ENCODE measurements around the gene NR6A1. TPM values are rescaled to one million over a fixed set of nuclear protein-coding genes. Genes with fewer than 3 reads are reported as not detected.

The NR6A1 gene
- total and polyA plus RNA-seq, 2 of the 8 experiments (the other 6 are each of a cell fraction or from before 2014, with no cell fraction given) = 93.2 to 237 TPM

DNA sequence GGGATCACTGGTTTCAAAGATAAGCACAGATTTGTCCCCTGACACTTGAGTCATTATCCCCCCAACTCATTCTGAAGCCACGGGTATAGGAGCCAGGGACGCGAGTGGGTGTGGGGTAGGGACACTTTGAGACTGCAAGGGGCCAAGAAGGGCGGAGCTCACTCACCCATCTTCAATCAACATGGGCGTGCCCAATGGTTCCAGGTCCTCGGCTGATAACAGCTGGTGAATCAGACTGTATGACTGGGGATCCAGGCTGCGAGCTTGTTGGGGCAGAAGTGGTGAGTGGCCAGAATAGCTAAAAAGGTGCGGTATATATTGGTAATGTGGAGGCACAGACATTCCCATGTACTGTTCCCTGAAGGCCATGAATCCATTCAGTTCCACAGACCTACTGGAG is 233.2 kb downstream of the NR6A1 start:
- no peak overlapping the region for H2BK12ac ChIP-seq (ENCODE audit: low read depth, low read length)
- no peak overlapping the region for H2BK5ac ChIP-seq (ENCODE audit: low read depth, low read length)
- no peak overlapping the region for H2AK5ac ChIP-seq (ENCODE audit: low read depth, low read length)
- H4K8ac ChIP-seq (ENCODE audit: extremely low read depth, insufficient read depth, low read length) = no peak overlapping the region; the same call in 1 of the 2 replicates
- no peak overlapping the region for H3K56ac ChIP-seq (replicated peaks; ENCODE audit: insufficient read length, low read depth, low read length)
- H2BK120ac ChIP-seq (replicated peaks; ENCODE audit: low read depth, low read length) = no peak overlapping the region
- DNase-seq (ENCODE audit: low read depth in 1 of 2, low spot score in 2 of 2) (no peak), FAIRE-seq (no peak)
- no peak overlapping the region for H2AFZ ChIP-seq (ENCODE audit: low read length)
- H2BK15ac ChIP-seq (ENCODE audit: low read length) = no peak overlapping the region
- H3K79me2 ChIP-seq (ENCODE audit: control insufficient read depth in 1 of 2, insufficient read depth in 2 of 2, low read length in 2 of 2) = no peaks in the 10 kb centered on the region
- no peak overlapping the region for H3K23ac ChIP-seq (ENCODE audit: insufficient read length)
- H4K91ac ChIP-seq (replicated peaks; ENCODE audit: insufficient read length, low read length) = no peak overlapping the region
- H3K4me3 ChIP-seq (ENCODE audit: extremely low read depth in 1 of 4, insufficient read depth in 2 of 4, low read depth in 3 of 4, low read length in 4 of 4) = no peak overlapping the region
- H2BK20ac ChIP-seq (ENCODE audit: low read length) = no peak overlapping the region
- no peak overlapping the region for H3K27ac ChIP-seq (ENCODE audit: low read depth, low read length)
- H3K4me1 ChIP-seq (replicated peaks in 1 of 4; ENCODE audit: control insufficient read depth in 3 of 4, insufficient read depth in 4 of 4, low read length in 3 of 4) = no peaks in the 10 kb centered on the region
- no peak overlapping the region for H3K4ac ChIP-seq (replicated peaks; ENCODE audit: insufficient read length, low read depth, low read length)
- no peaks in the 10 kb centered on the region for H3K23me2 ChIP-seq (ENCODE audit: low read depth, low read length)
- no peaks in the 10 kb centered on the region for H3K9me3 ChIP-seq (ENCODE audit: insufficient read depth in 2 of 2, low read depth in 1 of 2, low read length in 1 of 2)
- CTCF ChIA-PET (ENCODE audit: partially characterized antibody) = interaction anchor here (0.5 to 9.8 kb wide), 17 partner anchors 14 to 431 kb away, joined by 3 to 234 read pairs (median 9); no protein-coding TSS in a partner anchor
- H3K27me3 ChIP-seq (replicated peaks in 1 of 4; ENCODE audit: control insufficient read depth in 3 of 4, extremely low read depth in 1 of 4, insufficient read depth in 3 of 4, low read length in 3 of 4) = no peaks in the 10 kb centered on the region
- H3K4me2 ChIP-seq (ENCODE audit: insufficient read depth in 1 of 2, low read depth in 2 of 2, low read length in 2 of 2) = no peak overlapping the region
- no peaks in the 10 kb centered on the region for H3K79me1 ChIP-seq (ENCODE audit: low read depth, low read length)
- H3K18ac ChIP-seq (ENCODE audit: extremely low read depth, low read length) = no peak overlapping the region
- POLR2A ChIA-PET (ENCODE audit: partially characterized antibody) = no interaction called here
- H4K5ac ChIP-seq (ENCODE audit: insufficient read length, low read depth, low read length) = no peak overlapping the region
- WGBS, 2 experiments (ENCODE audit: extremely low coverage in 1 of 2, insufficient coverage in 1 of 2, insufficient read length in 1 of 2, insufficient replicate concordance in 2 of 2, low coverage in 1 of 2, low lambda C conversion rate in 2 of 2, missing lambda C conversion rate in 1 of 2) = 91% methylated on average over 8 of the region's 8 CpGs; no CpG with 5 or more reads in 1 of the 2 experiments
- H3K36me3 ChIP-seq (ENCODE audit: control insufficient read depth in 2 of 4, insufficient read depth in 4 of 4, low read length in 3 of 4) = peaks cover 20 to 53% (median 43%) of the 10 kb centered on the region in 4 experiments
- no peak overlapping the region for H3K14ac ChIP-seq (ENCODE audit: insufficient read length)
- H3K9ac ChIP-seq (replicated peaks in 1 of 4; ENCODE audit: extremely low read depth in 1 of 4, low read depth in 3 of 4, low read length in 3 of 4) = no peak overlapping the region
- H4K20me1 ChIP-seq (replicated peaks in 1 of 2; ENCODE audit: control insufficient read depth in 1 of 2, insufficient read depth in 2 of 2, low read length in 2 of 2) = peaks cover 0 to 2% of the 10 kb centered on the region in 2 experiments
- TF ChIP-seq, protein P1, sequence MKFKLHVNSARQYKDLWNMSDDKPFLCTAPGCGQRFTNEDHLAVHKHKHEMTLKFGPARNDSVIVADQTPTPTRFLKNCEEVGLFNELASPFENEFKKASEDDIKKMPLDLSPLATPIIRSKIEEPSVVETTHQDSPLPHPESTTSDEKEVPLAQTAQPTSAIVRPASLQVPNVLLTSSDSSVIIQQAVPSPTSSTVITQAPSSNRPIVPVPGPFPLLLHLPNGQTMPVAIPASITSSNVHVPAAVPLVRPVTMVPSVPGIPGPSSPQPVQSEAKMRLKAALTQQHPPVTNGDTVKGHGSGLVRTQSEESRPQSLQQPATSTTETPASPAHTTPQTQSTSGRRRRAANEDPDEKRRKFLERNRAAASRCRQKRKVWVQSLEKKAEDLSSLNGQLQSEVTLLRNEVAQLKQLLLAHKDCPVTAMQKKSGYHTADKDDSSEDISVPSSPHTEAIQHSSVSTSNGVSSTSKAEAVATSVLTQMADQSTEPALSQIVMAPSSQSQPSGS (IDR thresholded peaks at IDR 0.05; ENCODE audit: low read length) = no peak
- TF ChIP-seq TBP (IDR thresholded peaks at IDR 0.05; ENCODE audit: low read depth, low read length) (no peak), SAP30 (IDR thresholded peaks at IDR 0.05; ENCODE audit: insufficient read depth, insufficient replicate concordance, low read length) (no peak), RAD21 (IDR thresholded peaks at IDR 0.05 in 1 of 2, conservative IDR thresholded peaks at IDR 0.05 in 1 of 2; ENCODE audit: low read depth in 2 of 2, low read length in 2 of 2) (no peak), SP2 (IDR thresholded peaks at IDR 0.05; ENCODE audit: low read length) (no peak), EP300 (IDR thresholded peaks at IDR 0.05; ENCODE audit: borderline replicate concordance in 1 of 2, low read depth in 2 of 2, low read length in 2 of 2) (no peak), SP1 (IDR thresholded peaks at IDR 0.05; ENCODE audit: low read depth, low read length) (no peak), BCL11A (IDR thresholded peaks at IDR 0.05; ENCODE audit: low read depth in 2 of 2, low read length in 2 of 2) (no peak)
- TF ChIP-seq, protein P2, sequence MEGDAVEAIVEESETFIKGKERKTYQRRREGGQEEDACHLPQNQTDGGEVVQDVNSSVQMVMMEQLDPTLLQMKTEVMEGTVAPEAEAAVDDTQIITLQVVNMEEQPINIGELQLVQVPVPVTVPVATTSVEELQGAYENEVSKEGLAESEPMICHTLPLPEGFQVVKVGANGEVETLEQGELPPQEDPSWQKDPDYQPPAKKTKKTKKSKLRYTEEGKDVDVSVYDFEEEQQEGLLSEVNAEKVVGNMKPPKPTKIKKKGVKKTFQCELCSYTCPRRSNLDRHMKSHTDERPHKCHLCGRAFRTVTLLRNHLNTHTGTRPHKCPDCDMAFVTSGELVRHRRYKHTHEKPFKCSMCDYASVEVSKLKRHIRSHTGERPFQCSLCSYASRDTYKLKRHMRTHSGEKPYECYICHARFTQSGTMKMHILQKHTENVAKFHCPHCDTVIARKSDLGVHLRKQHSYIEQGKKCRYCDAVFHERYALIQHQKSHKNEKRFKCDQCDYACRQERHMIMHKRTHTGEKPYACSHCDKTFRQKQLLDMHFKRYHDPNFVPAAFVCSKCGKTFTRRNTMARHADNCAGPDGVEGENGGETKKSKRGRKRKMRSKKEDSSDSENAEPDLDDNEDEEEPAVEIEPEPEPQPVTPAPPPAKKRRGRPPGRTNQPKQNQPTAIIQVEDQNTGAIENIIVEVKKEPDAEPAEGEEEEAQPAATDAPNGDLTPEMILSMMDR (IDR thresholded peaks at IDR 0.05; ENCODE audit: control extremely low read depth in 1 of 3, insufficient read depth in 1 of 3, low read depth in 1 of 3, low read length in 3 of 3) = no peak

Data from H1 (cell line).